H9 (cell line): Measurements from ENCODE around the gene ACAP1. TPM values are rescaled to one million over a fixed set of nuclear protein-coding genes. Genes with fewer than 3 reads are reported as not detected.

ENCODE experiments used
- DNase-seq: peaks from one replicate; pipeline ENCODE4 v3.0.0-alpha.2; 2017
- H2AFZ ChIP-seq: one replicate; pipeline ENCODE4 v1.6.1; 2013; ENCODE audit warnings: mild to moderate bottlenecking, low read length, control low read depth, moderate library complexity
- H2AK5ac ChIP-seq: 2 replicates; pipeline ENCODE4 v1.6.1; 2013; ENCODE audit warnings: low read length, control low read depth, mixed read lengths; ENCODE audit not compliant: insufficient read length
- H2BK120ac ChIP-seq: one replicate; pipeline ENCODE4 v1.6.1; 2013; ENCODE audit warnings: low read depth, mild to moderate bottlenecking, low read length, control low read depth, inconsistent platforms; ENCODE audit not compliant: poor library complexity, severe bottlenecking
- H2BK12ac ChIP-seq: 2 replicates; pipeline ENCODE4 v1.6.1; 2013; ENCODE audit warnings: low read length, control low read depth, mixed read lengths, low read depth; ENCODE audit not compliant: insufficient read length
- H2BK15ac ChIP-seq: 2 replicates; pipeline ENCODE4 v1.6.1; 2013; ENCODE audit warnings: low read depth, low read length, control low read depth
- H2BK20ac ChIP-seq: one replicate; pipeline ENCODE4 v1.6.1; 2013; ENCODE audit warnings: low read depth, mild to moderate bottlenecking, low read length, control low read depth, inconsistent platforms; ENCODE audit not compliant: poor library complexity, severe bottlenecking
- H2BK5ac ChIP-seq: 2 replicates; pipeline ENCODE4 v1.6.1; 2013; ENCODE audit warnings: low read length, control low read depth, mixed read lengths; ENCODE audit not compliant: insufficient read length
- H3K14ac ChIP-seq: 2 replicates; pipeline ENCODE4 v1.6.1; 2013; ENCODE audit warnings: low read length, control low read depth; ENCODE audit not compliant: insufficient read depth
- H3K18ac ChIP-seq: 2 replicates; pipeline ENCODE4 v1.6.1; 2013; ENCODE audit warnings: low read depth, mild to moderate bottlenecking, mixed read lengths, low read length, control low read depth; ENCODE audit not compliant: insufficient read length
- H3K23ac ChIP-seq: 2 replicates; pipeline ENCODE4 v1.6.1; 2013; ENCODE audit warnings: low read length, control low read depth, mixed read lengths, low read depth; ENCODE audit not compliant: insufficient read length
- H3K23me2 ChIP-seq: 2 replicates; pipeline ENCODE4 v1.6.1; 2013; ENCODE audit warnings: low read depth, mild to moderate bottlenecking, mixed read lengths, low read length, control low read depth; ENCODE audit not compliant: insufficient read length, poor library complexity, severe bottlenecking
- H3K27ac ChIP-seq: 2 replicates; pipeline ENCODE4 v1.5.1; 2013; ENCODE audit warnings: low read length, control low read depth, mixed read lengths, low read depth; ENCODE audit not compliant: insufficient read length
- H3K27me3 ChIP-seq: 2 replicates; pipeline ENCODE4 v1.6.1; 2013; ENCODE audit warnings: low read length, control low read depth, inconsistent platforms; ENCODE audit not compliant: insufficient read depth
- H3K4ac ChIP-seq: 2 replicates; pipeline ENCODE4 v1.6.1; 2013; ENCODE audit warnings: low read depth, mild to moderate bottlenecking, control low read depth, inconsistent platforms, low read length, moderate library complexity
- H3K4me1 ChIP-seq: 2 replicates; pipeline ENCODE4 v1.6.1; 2013; ENCODE audit warnings: low read length, control low read depth, inconsistent platforms; ENCODE audit not compliant: insufficient read depth
- H3K4me2 ChIP-seq: 2 replicates; pipeline ENCODE4 v1.6.1; 2013; ENCODE audit warnings: low read length, control low read depth, mixed read lengths; ENCODE audit not compliant: insufficient read length, insufficient read depth
- H3K56ac ChIP-seq: 2 replicates; pipeline ENCODE4 v1.6.1; 2013; ENCODE audit warnings: low read depth, mild to moderate bottlenecking, mixed read lengths, low read length, control low read depth; ENCODE audit not compliant: insufficient read length
- H3K79me1 ChIP-seq: 2 replicates; pipeline ENCODE4 v1.6.1; 2013; ENCODE audit warnings: low read depth, mild to moderate bottlenecking, moderate library complexity, low read length, control low read depth, inconsistent platforms; ENCODE audit not compliant: insufficient read depth, poor library complexity, severe bottlenecking
- H3K79me2 ChIP-seq: 2 replicates; pipeline ENCODE4 v1.6.1; 2013; ENCODE audit warnings: low read length, control low read depth, inconsistent platforms; ENCODE audit not compliant: insufficient read depth
- H3K9ac ChIP-seq: 2 replicates; pipeline ENCODE4 v1.6.1; 2013; ENCODE audit warnings: low read length, control low read depth, mixed read lengths; ENCODE audit not compliant: insufficient read length; ENCODE audit errors: extremely low read depth
- H3K9me3 ChIP-seq: one replicate; pipeline ENCODE4 v1.6.1; 2013; ENCODE audit warnings: low read depth, low read length, inconsistent platforms; ENCODE audit not compliant: control insufficient read depth
- H3T11ph ChIP-seq: one replicate; pipeline ENCODE4 v1.6.1; 2013; ENCODE audit warnings: mild to moderate bottlenecking, low read length, control low read depth, inconsistent platforms
- H4K20me1 ChIP-seq: one replicate; pipeline ENCODE4 v1.6.1; 2013; ENCODE audit not compliant: control insufficient read depth, insufficient read length, insufficient read depth
- H4K5ac ChIP-seq: 2 replicates; pipeline ENCODE4 v1.6.1; 2013; ENCODE audit warnings: low read depth, mild to moderate bottlenecking, mixed read lengths, low read length, control low read depth; ENCODE audit not compliant: insufficient read length
- H4K8ac ChIP-seq: replicated peaks from 2 replicates; pipeline ENCODE4 v1.6.1; 2013; ENCODE audit warnings: low read length, control low read depth, mixed read lengths, low read depth; ENCODE audit not compliant: insufficient read length
- H4K91ac ChIP-seq: 2 replicates; pipeline ENCODE4 v1.6.1; 2013; ENCODE audit warnings: low read depth, mild to moderate bottlenecking, moderate library complexity, mixed read lengths, low read length, control low read depth; ENCODE audit not compliant: insufficient read length
- H3K27ac Mint-ChIP-seq, 3 experiments: 2 replicates in 2 of 3; 3 replicates in 1 of 3; pipeline ENCODE4 v1.8.0; 2020 to 2021; ENCODE audit warnings: mixed read lengths in 3 of 3, mild to moderate bottlenecking in 1 of 3, moderate library complexity in 1 of 3
- H3K27me3 Mint-ChIP-seq: 2 replicates; pipeline ENCODE4 v1.8.0; 2021; ENCODE audit warnings: low read depth, mild to moderate bottlenecking, moderate library complexity, mixed read lengths
- H3K36me3 Mint-ChIP-seq, 3 experiments: 2 replicates in 2 of 3; 3 replicates in 1 of 3; pipeline ENCODE4 v1.8.0; 2020 to 2021; ENCODE audit warnings: low read depth in 3 of 3, mixed read lengths in 3 of 3; ENCODE audit not compliant: insufficient read depth in 1 of 3
- H3K4me1 Mint-ChIP-seq, 2 experiments: 2 replicates each; pipeline ENCODE4 v1.8.0; 2020; ENCODE audit warnings: mixed read lengths in 2 of 2
- H3K4me3 Mint-ChIP-seq, 2 experiments: 2 replicates in 1 of 2; 3 replicates in 1 of 2; pipeline ENCODE4 v1.8.0; 2020 to 2021; ENCODE audit warnings: mild to moderate bottlenecking in 2 of 2, mixed read lengths in 2 of 2, moderate library complexity in 1 of 2
- H3K9me3 Mint-ChIP-seq, 2 experiments: 2 replicates in 1 of 2; 3 replicates in 1 of 2; pipeline ENCODE4 v1.8.0; 2020; ENCODE audit warnings: mild to moderate bottlenecking in 2 of 2, mixed read lengths in 2 of 2, moderate library complexity in 1 of 2
- CTCF ChIP-seq: fragments of 200-600 bp; sonication (generic); conservative IDR thresholded peaks from 3 replicates; pipeline ENCODE4 v1.8.0; 2021; ENCODE audit warnings: antibody characterized with exemption, mild to moderate bottlenecking
- WGBS: extraction: QIAGEN DNeasy Blood & Tissue Kit; methylation state at CpG from one replicate; pipeline ENCODE4 v1.1.7; 2013; ENCODE audit warnings: missing lambda C conversion rate, low lambda C conversion rate, mixed read lengths; ENCODE audit not compliant: insufficient read length; ENCODE audit errors: extremely low coverage; 5-methylcytosine and 5-hydroxymethylcytosine counted together
- total RNA-seq: library from RNA; stranded (reverse); gene quantifications from 2 replicates; pipeline ENCODE4 v1.2.1, GENCODE V29; 2021

ACAP1 gene
- total RNA-seq, 1 experiment from 2014 or later, result 18.2 TPM

- Mint-ChIP-seq H3K4me3 (peak overlapping the region; percentile 59 to 83), H3K4me1 (peaks cover 10 to 22% of the 10 kb centered on the region in 2 experiments), H3K36me3 (peaks cover 0 to 3% (median 0%) of the 10 kb centered on the region in 3 experiments; a peak in 2 of 7 replicates), H3K27ac (peak overlapping the region in 1 of 3 experiments; percentile 36; a peak in 2 of 7 replicates), H3K9me3 (peaks cover 3% of the 10 kb centered on the region in 2 experiments; a peak in 3 of 5 replicates), H3K27me3 (peaks cover 77% of the 10 kb centered on the region)
- peak; percentile 28; the same call in 2 of the 3 replicates for TF ChIP-seq CTCF
- Histone ChIP-seq H3K79me2 (no peaks in the 10 kb centered on the region), H3K23me2 (peaks cover 4% of the 10 kb centered on the region), H3K23ac (no peak overlapping the region), H2BK120ac (no peak overlapping the region), H4K5ac (no peak overlapping the region), H3K56ac (no peak overlapping the region), H3K9ac (no peak overlapping the region), H3K9me3 (no peaks in the 10 kb centered on the region), H3K4ac (no peak overlapping the region), H4K91ac (no peak overlapping the region), H2BK15ac (no peak overlapping the region), H4K20me1 (no peaks in the 10 kb centered on the region), H3K4me1 (peaks cover 4% of the 10 kb centered on the region; the same call in 1 of the 2 replicates), H3K27me3 (peaks cover 2% of the 10 kb centered on the region), H3K18ac (peak overlapping the region; percentile 95), H3T11ph (no peak overlapping the region), H3K14ac (no peak overlapping the region), H3K4me2 (peak overlapping the region; percentile 91), H3K79me1 (no peaks in the 10 kb centered on the region), H2AFZ (no peak overlapping the region), H2BK20ac (no peak overlapping the region), H4K8ac (no peak overlapping the region), H2BK5ac (no peak overlapping the region), H3K27ac (no peak overlapping the region), H2BK12ac (no peak overlapping the region), H2AK5ac (no peak overlapping the region)
- WGBS, result no CpG with 5 or more reads among the region's 42 CpGs
- DNase-seq, result no peak
These were observed 40.8 kb upstream of the ACAP1 start for GRCh38 chr17:7295230-7296180.
